PC-9 (cell line): Measurements from ENCODE around the gene TSPAN14. TPM values are rescaled to one million over a fixed set of nuclear protein-coding genes. Genes with fewer than 3 reads are reported as not detected.

Source experiments
- BruUV-seq: library from RNA; stranded (reverse); fragments of 400-500 nt; replicated peaks from 2 replicates; lab custom pipeline; 2021; lab: Mats Ljungman, UMichigan
- CTCF ChIA-PET: fragments of 300-600 bp; sonication (Branson Sonifier 250); formaldehyde crosslinking; loops from one replicate; lab custom pipeline; 2022; ENCODE audit warnings: antibody characterized with exemption; lab: Charles Lee
- POLR2A ChIA-PET: fragments of 300-600 bp; sonication (Branson Sonifier 250); formaldehyde crosslinking; loops from one replicate; lab custom pipeline; 2022; ENCODE audit warnings: antibody characterized with exemption; ENCODE audit not compliant: unreplicated experiment; lab: Charles Lee
- DNase-seq, 2 experiments: peaks; one replicate each; pipeline versions ENCODE4 v3.0.0 to v3.0.0-alpha.2; 2015 to 2022; ENCODE audit warnings: mixed read lengths in 1 of 2
- H2AFZ ChIP-seq: fragments of 200-600 bp; sonication (generic); 2 replicates; pipeline ENCODE4 v1.8.1; 2017; ENCODE audit warnings: antibody characterized with exemption
- H3F3A ChIP-seq: fragments of 200-600 bp; sonication (generic); 2 replicates; pipeline ENCODE4 v1.8.1; 2017; ENCODE audit warnings: antibody characterized with exemption, mild to moderate bottlenecking, low read depth; ENCODE audit not compliant: insufficient read depth
- H3K27ac ChIP-seq: fragments of 200-600 bp; sonication (generic); 2 replicates; pipeline ENCODE4 v1.6.1; 2016; ENCODE audit warnings: mixed run types
- H3K27me3 ChIP-seq: fragments of 200-600 bp; sonication (generic); 2 replicates; pipeline ENCODE4 v1.6.1; 2016; ENCODE audit warnings: low read depth, mixed run types; ENCODE audit not compliant: insufficient read depth
- H3K36me3 ChIP-seq: fragments of 200-600 bp; sonication (generic); 2 replicates; pipeline ENCODE4 v1.6.1; 2016; ENCODE audit warnings: low read depth, mixed run types
- H3K4me1 ChIP-seq: fragments of 200-600 bp; sonication (generic); replicated peaks from 2 replicates; pipeline ENCODE4 v1.6.1; 2016; ENCODE audit warnings: mixed run types; ENCODE audit not compliant: insufficient read depth
- H3K4me2 ChIP-seq: fragments of 200-600 bp; sonication (generic); 2 replicates; pipeline ENCODE4 v1.6.1; 2017; ENCODE audit warnings: mixed run types
- H3K4me3 ChIP-seq: fragments of 200-600 bp; sonication (generic); 2 replicates; pipeline ENCODE4 v1.6.1; 2016; ENCODE audit warnings: mixed run types
- H3K79me2 ChIP-seq: fragments of 200-600 bp; sonication (generic); 2 replicates; pipeline ENCODE4 v1.6.1; 2017; ENCODE audit warnings: low read depth, mixed run types
- H3K9me2 ChIP-seq: fragments of 200-600 bp; sonication (generic); 2 replicates; pipeline ENCODE4 v1.8.1; 2017; ENCODE audit warnings: mild to moderate bottlenecking; ENCODE audit not compliant: insufficient read depth
- H3K9me3 ChIP-seq: fragments of 200-600 bp; sonication (generic); 2 replicates; pipeline ENCODE4 v1.8.1; 2016; ENCODE audit warnings: low read depth; ENCODE audit not compliant: insufficient read depth
- H4K20me1 ChIP-seq: fragments of 200-600 bp; sonication (generic); 2 replicates; pipeline ENCODE4 v1.8.1; 2017; ENCODE audit not compliant: insufficient read depth
- CTCF ChIP-seq: fragments of 200-600 bp; sonication (generic); conservative IDR thresholded peaks from 2 replicates; pipeline ENCODE4 v1.6.1; 2017; ENCODE audit warnings: mixed run types, antibody characterized with exemption, mild to moderate bottlenecking, moderate library complexity
- EZH2 ChIP-seq: fragments of 200-600 bp; sonication (generic); IDR thresholded peaks from 2 replicates; pipeline ENCODE4 v1.8.0; 2017; ENCODE audit warnings: antibody characterized with exemption, low read depth
- intact Hi-C: fragments of 100-400 bp; cut with micrococcal nuclease; formaldehyde crosslinking; loops from one replicate; pipeline ENCODE4 v1.10.0; 2022; ENCODE audit not compliant: unreplicated experiment
- total RNA-seq: library from RNA; stranded (reverse); gene quantifications from 2 replicates; pipeline ENCODE4 v1.2.3, GENCODE V29; 2021

The TSPAN14 gene
- total RNA-seq, 1 experiment from 2014 or later = 135 TPM

GRCh38 chr10:80524190-80524909 is 70.2 kb downstream of the TSPAN14 start:
- H3K4me1 ChIP-seq = no peaks in the 10 kb centered on the region
- POLR2A ChIA-PET = no interaction called here
- no TSS peak for BruUV-seq
- H2AFZ ChIP-seq = no peak overlapping the region
- CTCF ChIA-PET = interaction anchor here (0.7 kb wide), 1 partner anchor 71 kb away, joined by 4 read pairs; the partner anchor contains the start of gene TSPAN14
- no peaks in the 10 kb centered on the region for H4K20me1 ChIP-seq
- DNase-seq = no peak
- no peaks in the 10 kb centered on the region for H3K79me2 ChIP-seq
- no peaks in the 10 kb centered on the region for H3K9me2 ChIP-seq
- no peak overlapping the region for H3K4me3 ChIP-seq
- H3K27me3 ChIP-seq = no peaks in the 10 kb centered on the region
- H3F3A ChIP-seq = peaks cover 58% of the 10 kb centered on the region
- no peak overlapping the region for H3K4me2 ChIP-seq
- TF ChIP-seq CTCF (no peak), EZH2 (no peak)
- H3K27ac ChIP-seq = no peak overlapping the region
- H3K9me3 ChIP-seq = no peaks in the 10 kb centered on the region
- H3K36me3 ChIP-seq = peaks cover 10% of the 10 kb centered on the region
- intact Hi-C loops = no loop called here

- no peaks in the 10 kb centered on the region for H3K4me1 ChIP-seq
- intact Hi-C loops = no loop called here
- TF ChIP-seq EZH2 = no peak
- TF ChIP-seq CTCF = no peak
- H3K36me3 ChIP-seq = 0 out of 2 replicates have a peak, but pooled peaks cover 4% of the 10 kb centered on the region
- no peak for DNase-seq
- BruUV-seq = no TSS peak
- H3K27me3 ChIP-seq = no peaks in the 10 kb centered on the region
- H4K20me1 ChIP-seq = no peaks in the 10 kb centered on the region
- H3K79me2 ChIP-seq = no peaks in the 10 kb centered on the region
- H3K27ac ChIP-seq = no peak overlapping the region
- peaks cover 39% of the 10 kb centered on the region for H3F3A ChIP-seq
- POLR2A ChIA-PET = no interaction called here
- no peak overlapping the region for H3K4me3 ChIP-seq
- no peak overlapping the region for H3K4me2 ChIP-seq
- no peaks in the 10 kb centered on the region for H3K9me2 ChIP-seq
- CTCF ChIA-PET = no interaction called here
- no peak overlapping the region for H2AFZ ChIP-seq
- H3K9me3 ChIP-seq = no peaks in the 10 kb centered on the region
Observed at GRCh38 chr10:80526218-80526617, 72.1 kb downstream of the TSPAN14 start.

- no TSS peak for BruUV-seq
- POLR2A ChIA-PET = no interaction called here
- intact Hi-C loops = no loop called here
- Histone ChIP-seq H3K4me1 (no peaks in the 10 kb centered on the region), H3K9me2 (no peaks in the 10 kb centered on the region), H3K9me3 (no peaks in the 10 kb centered on the region), H3K4me2 (no peak overlapping the region), H3K27ac (no peak overlapping the region), H3K36me3 (0 out of 2 replicates have a peak, but pooled peaks cover 4% of the 10 kb centered on the region), H2AFZ (no peak overlapping the region), H3K79me2 (no peaks in the 10 kb centered on the region), H3K4me3 (no peak overlapping the region), H4K20me1 (no peaks in the 10 kb centered on the region), H3F3A (peaks cover 34% of the 10 kb centered on the region), H3K27me3 (no peaks in the 10 kb centered on the region)
- CTCF ChIA-PET = no interaction called here
- no peak for DNase-seq
- TF ChIP-seq CTCF = no peak
- no peak for TF ChIP-seq EZH2
Observed at GRCh38 chr10:80526742-80527141, 72.6 kb downstream of the TSPAN14 start.
